Central memory CD8-positive, alpha-beta T cell (primary cell): ENCODE measurements around the gene PLOD3.

ENCODE experiments used
- ATAC-seq: fragments of 150-1000 bp; cut with Tn5 transposase; replicated peaks from 2 replicates; pipeline ENCODE4 v1.10.0; 2022; ENCODE audit warnings: mild to moderate bottlenecking, moderate FRiP score, moderate number of reproducible peaks; ENCODE audit not compliant: poor library complexity, severe bottlenecking; ENCODE audit errors: extremely low read depth
- DNase-seq, 2 donors: peaks; one replicate each; pipeline ENCODE4 v3.0.0; 2021; ENCODE audit warnings: low spot score in 2 of 2
- H3K27ac Mint-ChIP-seq: one replicate; pipeline ENCODE4 v1.8.0; 2022; ENCODE audit warnings: low read depth, mild to moderate bottlenecking, moderate library complexity, mixed read lengths
- H3K27me3 Mint-ChIP-seq: one replicate; pipeline ENCODE4 v1.8.0; 2022; ENCODE audit warnings: mixed read lengths
- H3K36me3 Mint-ChIP-seq: one replicate; pipeline ENCODE4 v1.8.0; 2022; ENCODE audit warnings: mild to moderate bottlenecking, moderate library complexity, mixed read lengths; ENCODE audit not compliant: insufficient read depth
- H3K4me1 Mint-ChIP-seq: one replicate; pipeline ENCODE4 v1.8.0; 2022; ENCODE audit warnings: mixed read lengths
- H3K4me3 Mint-ChIP-seq: one replicate; pipeline ENCODE4 v1.8.0; 2022; ENCODE audit warnings: mild to moderate bottlenecking, moderate library complexity, mixed read lengths
- H3K9me3 Mint-ChIP-seq: one replicate; pipeline ENCODE4 v1.8.0; 2022; ENCODE audit warnings: mixed read lengths

PLOD3 gene

DNA sequence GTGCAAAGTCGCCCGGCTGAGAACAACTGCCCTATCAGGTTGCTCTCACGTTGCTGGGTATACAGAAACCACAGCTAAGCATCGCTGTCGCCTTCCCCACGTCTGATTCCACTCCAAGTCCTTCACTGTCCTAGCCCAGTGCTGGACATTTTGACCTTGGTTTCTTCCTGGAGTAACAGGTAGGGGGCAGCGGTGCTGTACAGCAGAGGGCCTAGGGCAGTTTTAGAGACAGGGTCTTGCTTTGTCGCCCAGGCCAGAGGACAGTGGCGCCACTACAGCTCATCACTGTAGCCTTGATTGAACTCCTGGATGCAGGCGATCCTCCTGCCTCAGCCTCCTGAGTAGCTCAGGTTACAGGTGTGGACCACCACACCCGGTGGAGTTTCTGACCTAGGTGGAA lies 17.7 kb upstream of the PLOD3 start:
- ATAC-seq (no peak), DNase-seq (no peak)
- Mint-ChIP-seq H3K27ac (no peak overlapping the region), H3K9me3 (no peaks in the 10 kb centered on the region), H3K36me3 (peaks cover 7% of the 10 kb centered on the region), H3K27me3 (no peaks in the 10 kb centered on the region), H3K4me1 (peaks cover 7% of the 10 kb centered on the region), H3K4me3 (no peak overlapping the region)

DNA sequence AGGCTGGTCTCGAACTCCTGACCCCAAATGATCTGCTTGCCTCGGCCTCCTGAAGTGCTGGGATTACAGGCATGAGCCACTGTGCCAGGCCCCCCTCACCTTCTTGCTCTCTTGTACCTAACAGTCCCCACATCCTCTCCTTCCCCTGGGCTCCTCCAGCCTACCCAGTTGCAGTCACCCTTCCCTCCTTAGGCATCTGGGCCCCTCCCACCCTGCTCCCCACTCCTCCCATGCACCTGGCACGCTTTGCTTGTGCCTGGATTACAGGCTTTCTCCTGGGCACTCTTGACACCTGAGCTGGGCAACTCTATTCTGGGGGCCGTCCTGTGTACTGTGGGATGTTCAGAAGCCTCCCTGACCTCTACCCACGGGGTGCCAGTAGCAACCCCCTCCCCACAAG lies 17.3 kb upstream of the PLOD3 start:
- Mint-ChIP-seq H3K27ac (no peak overlapping the region), H3K27me3 (no peaks in the 10 kb centered on the region), H3K9me3 (no peaks in the 10 kb centered on the region), H3K36me3 (peaks cover 7% of the 10 kb centered on the region), H3K4me1 (peaks cover 7% of the 10 kb centered on the region), H3K4me3 (no peak overlapping the region)
- ATAC-seq (no peak), DNase-seq (no peak)

DNA sequence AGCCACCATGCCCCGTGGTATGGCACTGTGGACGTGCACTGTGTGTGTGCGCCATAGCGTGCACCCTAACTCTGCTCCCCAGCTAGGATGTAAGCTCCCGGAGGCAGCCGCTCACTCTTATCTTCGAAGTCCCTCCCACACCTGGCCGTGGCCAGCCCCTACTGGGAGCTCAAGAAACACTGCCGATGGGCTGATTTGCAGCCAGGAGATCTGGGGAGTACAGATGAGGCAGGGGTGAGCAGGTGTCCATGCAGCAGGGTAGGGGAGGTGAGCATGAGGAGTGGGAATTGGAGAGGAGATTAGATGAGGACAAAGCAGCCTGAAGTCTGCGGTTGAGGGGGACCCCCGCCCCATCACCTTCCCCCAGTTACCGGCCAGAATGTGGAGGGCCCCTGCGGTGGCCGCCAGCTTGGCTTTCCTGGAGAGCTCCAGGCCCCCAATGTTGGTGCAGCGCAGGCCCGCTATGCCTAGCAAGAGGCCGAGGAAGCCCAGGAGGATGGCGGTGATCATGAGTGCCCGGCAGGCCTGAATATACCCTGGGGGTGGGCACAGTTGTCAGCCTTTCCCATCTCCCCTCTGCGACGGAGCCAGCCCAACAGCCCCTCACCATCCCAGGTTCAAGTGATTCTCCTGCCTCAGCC lies 16.6 kb upstream of the PLOD3 start:
- H3K27ac Mint-ChIP-seq: no peak overlapping the region
- H3K4me1 Mint-ChIP-seq: peaks cover 7% of the 10 kb centered on the region
- ATAC-seq (no peak), DNase-seq (no peak)
- H3K4me3 Mint-ChIP-seq: no peak overlapping the region
- no peaks in the 10 kb centered on the region for H3K9me3 Mint-ChIP-seq
- H3K27me3 Mint-ChIP-seq: no peaks in the 10 kb centered on the region
- peaks cover 9% of the 10 kb centered on the region for H3K36me3 Mint-ChIP-seq

DNA sequence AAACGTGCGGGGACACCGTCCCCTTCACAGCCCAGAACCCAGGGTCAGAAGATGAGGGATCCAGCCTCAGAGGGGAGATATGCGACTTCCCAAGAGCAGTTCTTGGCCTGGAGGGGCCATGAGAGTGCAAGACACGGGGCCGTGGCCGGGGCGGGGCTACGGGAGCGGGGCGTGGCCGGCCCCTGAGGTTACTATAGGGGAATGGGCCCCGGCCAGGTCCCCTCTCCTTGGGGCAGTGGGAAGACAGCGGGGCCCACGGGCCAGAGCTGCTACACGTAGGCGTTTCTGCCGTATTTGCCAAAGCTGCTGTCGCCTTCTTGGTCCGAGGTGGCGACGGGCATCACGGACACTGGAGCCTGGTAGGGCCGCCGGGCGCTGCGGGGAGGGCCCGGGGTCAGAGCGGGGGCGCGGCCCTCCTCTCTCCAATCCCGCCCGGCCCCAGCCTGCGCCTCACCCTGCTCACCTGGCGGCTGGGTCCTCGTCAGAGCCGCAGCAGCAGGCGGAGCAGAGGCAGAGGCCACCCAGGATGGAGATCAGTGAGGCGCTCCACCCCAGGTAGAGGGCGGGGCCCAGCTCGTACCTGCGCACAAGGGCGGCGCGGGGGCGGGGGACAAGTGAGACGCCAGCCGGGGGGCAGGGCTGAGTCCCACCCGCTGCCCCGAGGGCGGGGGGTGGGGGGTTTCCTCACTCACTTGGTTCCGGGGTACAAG lies 14.9 kb upstream of the PLOD3 start:
- ATAC-seq: no peak
- no peak overlapping the region for H3K4me3 Mint-ChIP-seq
- H3K9me3 Mint-ChIP-seq: no peaks in the 10 kb centered on the region

DNA sequence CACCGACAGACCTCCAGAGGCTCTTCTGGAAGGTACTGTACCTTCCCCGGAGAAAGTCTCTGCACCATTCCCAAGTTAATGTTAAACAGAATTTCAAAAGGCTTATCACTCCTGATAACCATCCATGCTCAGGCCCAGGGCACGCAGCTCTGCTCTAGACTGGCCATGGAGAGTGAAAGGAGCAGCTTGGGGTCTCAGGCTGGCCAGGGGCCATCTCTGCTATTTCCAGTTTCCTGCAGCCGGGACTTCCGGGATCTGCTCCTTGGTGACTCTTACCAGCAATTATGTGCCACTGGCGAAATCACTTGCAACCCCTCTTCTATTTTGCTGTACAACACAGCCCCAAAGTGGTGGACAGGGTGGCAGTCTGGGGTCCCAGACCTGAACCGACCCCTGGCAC lies 14.3 kb upstream of the PLOD3 start:
- Mint-ChIP-seq H3K27me3 (no peaks in the 10 kb centered on the region), H3K27ac (no peak overlapping the region), H3K9me3 (no peaks in the 10 kb centered on the region)

More for the DNA sequence above, 14.9 kb upstream of the PLOD3 start:
- peaks cover 18% of the 10 kb centered on the region for H3K36me3 Mint-ChIP-seq
- H3K27ac Mint-ChIP-seq: no peak overlapping the region
- H3K27me3 Mint-ChIP-seq: no peaks in the 10 kb centered on the region
- no peak for DNase-seq
- H3K4me1 Mint-ChIP-seq: peaks cover 7% of the 10 kb centered on the region

DNA sequence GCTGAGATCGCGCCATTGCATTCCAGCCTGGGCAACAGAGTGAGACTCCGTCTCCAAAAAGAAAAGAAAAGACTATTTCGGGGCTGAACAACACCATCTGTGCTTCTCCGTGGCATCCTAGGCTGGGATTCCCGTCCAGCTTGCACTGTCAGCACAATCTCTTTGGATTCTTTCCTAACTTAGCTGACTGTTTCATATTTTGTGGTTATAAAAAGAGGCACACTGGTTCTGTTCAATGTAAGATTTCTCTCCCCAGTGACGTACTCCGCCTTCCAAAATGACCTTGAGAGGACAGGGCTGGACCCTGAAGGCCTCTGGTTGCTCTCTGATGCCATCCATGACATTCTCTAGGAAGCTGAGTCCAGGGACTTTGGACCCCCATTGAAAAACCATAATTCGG lies 9.3 kb upstream of the PLOD3 start:
- no peak overlapping the region for H3K27ac Mint-ChIP-seq
- no peaks in the 10 kb centered on the region for H3K9me3 Mint-ChIP-seq
- peaks cover 40% of the 10 kb centered on the region for H3K36me3 Mint-ChIP-seq
- ATAC-seq (no peak), DNase-seq (no peak)
- H3K4me3 Mint-ChIP-seq: no peak overlapping the region
- no peaks in the 10 kb centered on the region for H3K27me3 Mint-ChIP-seq
- peaks cover 14% of the 10 kb centered on the region for H3K4me1 Mint-ChIP-seq

More for the DNA sequence above, 14.3 kb upstream of the PLOD3 start:
- peaks cover 7% of the 10 kb centered on the region for H3K4me1 Mint-ChIP-seq
- peaks cover 22% of the 10 kb centered on the region for H3K36me3 Mint-ChIP-seq
- DNase-seq (no peak), ATAC-seq (no peak)
- H3K4me3 Mint-ChIP-seq: no peak overlapping the region

DNA sequence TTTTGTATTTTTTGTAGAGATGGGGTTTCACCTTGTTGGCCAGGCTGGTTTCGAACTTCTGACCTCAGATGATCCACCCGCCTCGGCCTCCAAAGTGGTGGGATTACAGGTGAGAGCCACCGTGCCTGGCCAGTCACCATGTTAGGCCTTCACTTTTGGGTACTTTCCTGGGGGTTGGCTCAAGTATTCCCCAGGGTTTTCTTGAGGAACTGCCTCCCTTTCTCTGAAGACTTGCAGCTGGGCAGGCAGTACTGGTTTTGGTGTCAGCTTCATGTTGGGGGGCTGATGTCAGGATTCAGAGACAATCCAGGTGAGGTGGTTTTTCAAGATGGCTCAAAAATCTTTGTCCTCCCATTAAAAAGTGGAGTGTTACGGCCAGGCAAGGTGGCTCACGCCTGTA lies 8.3 kb upstream of the PLOD3 start:
- H3K9me3 Mint-ChIP-seq: no peaks in the 10 kb centered on the region
- H3K4me3 Mint-ChIP-seq: no peak overlapping the region
- H3K27me3 Mint-ChIP-seq: no peaks in the 10 kb centered on the region
- peaks cover 15% of the 10 kb centered on the region for H3K4me1 Mint-ChIP-seq
- H3K27ac Mint-ChIP-seq: no peak overlapping the region
- ATAC-seq: no peak
- no peak for DNase-seq
- H3K36me3 Mint-ChIP-seq: peaks cover 39% of the 10 kb centered on the region

DNA sequence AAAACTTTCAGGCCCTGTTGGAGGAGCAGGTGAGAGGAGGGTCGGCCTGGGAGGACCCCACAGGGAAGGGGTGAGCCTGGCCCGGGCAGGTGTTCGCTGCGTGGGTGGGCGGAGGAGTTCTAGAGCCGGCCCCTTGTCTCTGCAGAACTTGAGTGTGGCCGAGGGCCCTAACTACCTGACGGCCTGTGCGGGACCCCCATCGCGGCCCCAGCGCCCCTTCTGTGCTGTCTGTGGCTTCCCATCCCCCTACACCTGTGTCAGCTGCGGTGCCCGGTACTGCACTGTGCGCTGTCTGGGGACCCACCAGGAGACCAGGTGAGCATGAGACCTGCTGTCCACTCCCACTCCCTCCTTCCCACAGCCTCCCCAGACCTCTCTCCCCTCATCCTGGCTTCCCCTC lies 6.1 kb upstream of the PLOD3 start:
- DNase-seq (no peak), ATAC-seq (no peak)
- no peak overlapping the region for H3K27ac Mint-ChIP-seq
- H3K9me3 Mint-ChIP-seq: no peaks in the 10 kb centered on the region
- peaks cover 25% of the 10 kb centered on the region for H3K4me1 Mint-ChIP-seq
- no peak overlapping the region for H3K4me3 Mint-ChIP-seq
- no peaks in the 10 kb centered on the region for H3K27me3 Mint-ChIP-seq
- peaks cover 35% of the 10 kb centered on the region for H3K36me3 Mint-ChIP-seq

DNA sequence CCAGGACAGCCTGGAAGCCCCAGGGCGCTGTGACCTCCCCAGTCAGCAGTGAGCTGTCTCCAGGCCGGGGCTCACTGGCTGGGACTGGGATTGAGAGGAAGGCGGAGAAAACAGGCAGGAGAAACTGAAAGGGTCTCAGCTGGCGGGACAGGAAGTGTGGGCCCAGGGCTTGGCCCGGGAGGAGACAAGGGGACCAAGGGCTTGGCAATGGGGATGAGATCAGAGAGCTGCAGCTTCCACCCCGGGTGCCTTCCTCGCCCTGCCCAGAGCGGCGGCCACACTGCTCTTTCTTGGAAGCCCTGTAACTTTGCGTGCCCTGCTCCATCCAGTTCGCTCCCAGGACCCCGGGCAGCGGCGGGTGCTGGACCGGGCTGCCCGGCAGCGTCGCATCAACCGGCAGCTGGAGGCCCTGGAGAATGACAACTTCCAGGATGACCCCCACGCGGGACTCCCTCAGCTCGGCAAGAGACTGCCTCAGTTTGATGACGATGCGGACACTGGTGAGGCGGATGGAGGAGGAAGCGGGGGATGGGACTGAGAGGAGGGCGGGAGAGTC lies 5.0 kb upstream of the PLOD3 start:
- H3K27ac Mint-ChIP-seq: peak overlapping the region; percentile 78
- H3K4me3 Mint-ChIP-seq: no peak overlapping the region

DNA sequence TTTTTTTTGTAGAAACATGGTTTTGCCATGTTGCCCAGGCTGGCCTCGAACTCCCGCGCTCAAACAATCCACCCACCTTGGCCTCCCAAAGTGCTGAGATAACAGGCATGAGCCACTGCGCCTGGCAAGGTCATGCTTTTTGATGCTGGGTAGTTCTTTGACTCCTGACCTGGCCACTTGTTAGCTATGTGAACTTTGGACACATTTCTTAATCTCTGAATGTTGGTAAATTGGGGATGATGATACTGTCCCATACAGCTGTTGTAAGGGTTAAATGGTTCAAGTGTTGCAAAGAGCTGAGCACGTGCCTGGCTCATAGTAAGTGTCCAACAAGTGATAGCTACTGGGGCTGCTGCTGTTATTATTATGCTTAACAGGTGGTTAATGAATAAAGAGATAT lies 2.9 kb upstream of the PLOD3 start:
- peaks cover 30% of the 10 kb centered on the region for H3K36me3 Mint-ChIP-seq
- no peaks in the 10 kb centered on the region for H3K9me3 Mint-ChIP-seq
- DNase-seq (no peak), ATAC-seq (no peak)
- no peaks in the 10 kb centered on the region for H3K27me3 Mint-ChIP-seq
- H3K27ac Mint-ChIP-seq: no peak overlapping the region
- H3K4me3 Mint-ChIP-seq: no peak overlapping the region
- H3K4me1 Mint-ChIP-seq: peaks cover 50% of the 10 kb centered on the region

More for the DNA sequence above, 5.0 kb upstream of the PLOD3 start:
- Mint-ChIP-seq H3K27me3 (no peaks in the 10 kb centered on the region), H3K4me1 (peaks cover 34% of the 10 kb centered on the region), H3K9me3 (no peaks in the 10 kb centered on the region), H3K36me3 (peaks cover 38% of the 10 kb centered on the region)
- DNase-seq: no peak
- ATAC-seq: no peak

DNA sequence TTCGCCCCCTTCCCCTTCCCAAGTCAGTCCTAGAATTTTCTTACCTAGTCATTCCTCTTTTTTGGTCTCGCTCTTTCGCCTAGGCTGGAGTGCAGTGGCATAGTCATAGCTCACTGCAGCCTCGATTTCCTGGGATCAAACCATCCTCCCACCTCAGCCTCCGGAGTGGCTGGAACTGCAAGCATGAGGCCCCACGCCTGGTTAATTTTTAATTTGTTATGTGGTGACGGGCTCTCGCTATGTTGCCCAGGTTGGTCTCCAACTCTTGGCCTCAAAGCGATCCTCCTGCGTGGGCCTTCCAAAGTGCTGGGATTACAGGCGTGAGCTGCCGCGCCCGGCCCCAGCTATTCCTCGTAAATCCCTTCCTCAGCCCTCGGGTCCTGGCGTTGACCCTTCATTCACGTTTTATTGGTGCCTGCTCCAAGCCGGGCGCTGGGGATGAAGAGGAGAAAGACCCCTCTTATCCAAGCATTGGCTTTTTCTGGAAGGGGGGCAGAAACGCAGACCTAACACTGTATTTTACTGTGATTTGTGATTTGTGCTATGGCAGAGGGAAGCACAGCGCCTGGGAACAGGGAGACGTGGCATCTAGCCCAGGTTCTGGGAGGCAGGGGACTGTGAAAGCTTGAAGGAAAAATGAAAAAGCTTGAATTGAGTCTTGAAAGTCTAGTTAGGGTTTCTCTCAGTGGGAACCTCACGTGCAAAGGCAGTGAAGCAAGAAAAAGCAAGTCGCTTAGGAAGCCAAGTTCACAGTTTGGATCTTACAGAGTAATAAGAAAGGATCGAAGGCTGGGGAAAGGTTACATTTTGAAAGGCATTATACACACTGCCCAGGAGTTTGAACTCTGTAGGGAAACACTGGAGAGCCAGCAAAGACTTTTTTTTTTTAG lies 1.1 kb upstream of the PLOD3 start:
- DNase-seq: no peak
- H3K27ac Mint-ChIP-seq: peak overlapping the region; percentile 97
- H3K9me3 Mint-ChIP-seq: no peaks in the 10 kb centered on the region
- no peak for ATAC-seq
- H3K27me3 Mint-ChIP-seq: no peaks in the 10 kb centered on the region
- H3K36me3 Mint-ChIP-seq: peaks cover 20% of the 10 kb centered on the region
- peak overlapping the region; percentile 95 for H3K4me3 Mint-ChIP-seq
- H3K4me1 Mint-ChIP-seq: peaks cover 50% of the 10 kb centered on the region

DNA sequence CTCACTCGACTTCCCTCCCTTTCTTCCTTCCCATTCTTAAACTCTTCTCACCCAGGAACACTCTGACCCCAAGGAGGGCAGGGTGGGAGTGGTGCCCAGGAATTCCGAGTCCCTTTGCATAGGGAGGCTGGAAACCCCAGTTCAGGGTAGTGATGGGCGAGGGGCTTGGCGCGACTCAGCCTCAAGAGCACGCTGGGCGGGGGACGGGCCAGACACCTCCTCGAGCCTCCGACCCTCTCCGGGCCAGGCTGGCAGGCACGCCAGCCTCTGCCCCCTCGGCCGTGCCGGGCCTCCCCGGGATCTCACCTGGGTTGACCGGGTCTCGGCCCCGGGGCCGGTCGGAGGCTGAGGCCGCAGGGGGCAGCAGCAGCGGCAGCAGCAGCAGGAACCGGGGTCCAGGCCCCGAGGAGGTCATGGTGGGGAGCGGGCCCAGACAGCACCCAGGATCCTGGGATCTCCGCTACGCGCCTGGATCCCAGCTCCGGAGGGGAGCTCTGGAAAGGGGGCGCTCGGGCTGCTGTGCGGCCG lies 457 bp downstream of the PLOD3 start:
- peak overlapping the region; percentile 95 for H3K4me3 Mint-ChIP-seq
- H3K36me3 Mint-ChIP-seq: peaks cover 14% of the 10 kb centered on the region
- H3K4me1 Mint-ChIP-seq: peaks cover 45% of the 10 kb centered on the region
- peak overlapping the region; percentile 62 for H3K27ac Mint-ChIP-seq
- no peaks in the 10 kb centered on the region for H3K27me3 Mint-ChIP-seq
- no peak for ATAC-seq
- DNase-seq: no peak
- no peaks in the 10 kb centered on the region for H3K9me3 Mint-ChIP-seq
